ENCODE results near the gene ITPKC.

ITPKC gene

DNA sequence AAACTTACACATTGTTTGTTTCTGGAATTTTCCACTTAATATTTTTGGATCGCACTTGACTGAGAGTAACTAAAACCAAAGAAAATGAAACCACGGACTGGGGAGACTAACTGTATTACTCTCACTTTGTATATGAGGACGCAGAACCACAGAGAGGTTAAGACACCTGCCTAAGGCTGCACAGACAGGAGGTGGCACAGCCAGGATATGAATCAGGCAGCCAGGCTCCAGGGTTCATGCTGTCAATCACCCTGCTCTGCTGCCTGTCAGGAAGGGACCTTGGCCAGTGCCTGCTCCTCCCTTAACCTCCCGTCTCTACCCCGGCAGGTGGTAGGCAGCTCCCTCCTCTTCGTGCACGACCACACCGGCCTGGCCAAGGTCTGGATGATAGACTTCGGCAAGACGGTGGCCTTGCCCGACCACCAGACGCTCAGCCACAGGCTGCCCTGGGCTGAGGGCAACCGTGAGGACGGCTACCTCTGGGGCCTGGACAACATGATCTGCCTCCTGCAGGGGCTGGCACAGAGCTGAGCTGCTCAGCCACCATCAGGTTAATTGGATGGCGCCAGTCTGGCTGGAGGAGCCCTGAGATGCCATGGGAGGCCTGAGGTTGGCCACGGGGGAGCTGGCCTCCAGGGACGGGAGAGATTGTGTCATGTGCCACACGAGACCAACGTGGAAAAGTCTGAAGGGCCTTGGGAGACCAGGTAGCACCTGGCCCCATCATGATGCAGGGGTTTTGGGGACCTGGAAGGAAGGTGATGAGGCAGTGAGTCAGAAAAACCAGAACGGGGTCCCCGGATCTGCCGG, 22.3 kb downstream of the ITPKC start:
- H4K8ac ChIP-seq (ENCODE audit: low read depth, low read length) = no peak overlapping the region
- H2BK120ac ChIP-seq (ENCODE audit: insufficient read depth, low read length, poor library complexity) = no peak overlapping the region
- no peak overlapping the region for H2AFZ ChIP-seq (ENCODE audit: insufficient read depth, low read length, poor library complexity)
- H3K14ac ChIP-seq (ENCODE audit: low read length) = no peak overlapping the region
- H2BK12ac ChIP-seq (ENCODE audit: low read length) = no peak overlapping the region
- H3K4me2 ChIP-seq (ENCODE audit: low read length) = no peak overlapping the region
- peaks cover 2 to 3% of the 10 kb centered on the region in 2 experiments for H3K4me1 ChIP-seq (ENCODE audit: control insufficient read depth in 1 of 2, insufficient read depth in 2 of 2, low read length in 2 of 2)
- no peak for DNase-seq
- H4K91ac ChIP-seq (ENCODE audit: low read depth, low read length) = no peak overlapping the region
- no peaks in the 10 kb centered on the region for H3K79me1 ChIP-seq (ENCODE audit: low read length)
- H3K9ac ChIP-seq (ENCODE audit: low read length) = no peak overlapping the region
- no peak overlapping the region for H3K27ac ChIP-seq (ENCODE audit: low read depth, low read length)
- H3K4ac ChIP-seq (ENCODE audit: low read depth, low read length) = no peak overlapping the region
- H3K23ac ChIP-seq (ENCODE audit: low read length) = no peak overlapping the region
- H4K12ac ChIP-seq (ENCODE audit: low read depth, low read length) = no peak overlapping the region
- no peak overlapping the region for H3K4me3 ChIP-seq (ENCODE audit: low read depth, low read length)
- no peak overlapping the region for H3K18ac ChIP-seq (ENCODE audit: low read length)
- no peak overlapping the region for H2BK5ac ChIP-seq (ENCODE audit: low read depth, low read length, poor library complexity)
- H3K79me2 ChIP-seq (ENCODE audit: control insufficient read depth, insufficient read depth, low read length, poor library complexity) = no peaks in the 10 kb centered on the region
- no peak overlapping the region for H2AK5ac ChIP-seq (ENCODE audit: low read length)
- no peaks in the 10 kb centered on the region for H3K9me3 ChIP-seq (ENCODE audit: insufficient read depth, low read depth, low read length)
- H3K36me3 ChIP-seq (ENCODE audit: control insufficient read depth in 1 of 2, insufficient read depth in 2 of 2, low read length in 2 of 2) = peaks cover 52 to 56% of the 10 kb centered on the region in 2 experiments
- no CpG with 5 or more reads among the region's 22 CpGs for WGBS (ENCODE audit: extremely low coverage, insufficient coverage, insufficient read length)
- H3K27me3 ChIP-seq (ENCODE audit: insufficient read depth, low read length) = no peaks in the 10 kb centered on the region

DNA sequence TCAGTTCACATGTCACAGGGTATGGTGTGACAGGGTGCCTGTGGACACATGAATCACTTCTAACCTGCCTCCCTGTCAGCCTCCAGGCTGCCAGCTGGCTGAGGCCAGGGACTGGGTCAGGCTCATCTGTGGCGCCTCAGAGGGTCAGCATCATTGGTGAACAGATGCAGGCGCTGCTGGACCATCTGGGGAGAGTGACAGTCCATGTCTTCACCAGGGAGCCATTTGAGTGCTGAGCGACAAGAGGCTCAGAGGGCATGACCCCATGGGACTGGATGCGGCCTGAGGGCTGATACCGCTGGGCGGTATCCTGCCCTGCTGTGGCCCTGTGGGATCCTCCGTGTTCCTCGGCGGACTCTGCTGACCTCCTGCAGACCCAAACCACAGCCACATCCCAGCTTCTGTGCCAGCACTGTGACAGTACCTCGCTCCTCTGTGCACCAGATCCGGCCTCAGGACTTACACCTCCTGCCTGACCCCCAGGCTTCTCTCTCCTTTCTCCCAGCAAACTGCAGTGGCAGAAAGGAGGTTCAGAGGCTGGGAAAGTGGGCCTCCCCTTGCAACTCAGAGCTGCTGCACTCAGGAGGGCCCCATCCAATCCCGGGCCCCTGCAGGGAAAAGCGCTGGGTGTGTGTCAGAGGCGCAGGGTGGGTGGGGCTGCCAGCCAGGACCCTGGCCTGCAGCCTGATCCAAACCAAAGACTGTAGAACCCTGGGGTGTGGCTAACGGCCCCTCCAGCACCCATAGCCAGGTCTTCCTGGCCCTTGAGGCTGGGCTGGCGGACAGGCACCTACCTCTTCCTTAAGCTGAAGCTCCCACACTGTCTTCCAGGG, 23.2 kb downstream of the ITPKC start:
- H3K4me2 ChIP-seq (ENCODE audit: low read length) = no peak overlapping the region
- H3K79me1 ChIP-seq (ENCODE audit: low read length) = peaks cover 2% of the 10 kb centered on the region
- DNase-seq = no peak
- H4K8ac ChIP-seq (ENCODE audit: low read depth, low read length) = no peak overlapping the region
- H3K36me3 ChIP-seq (ENCODE audit: control insufficient read depth in 1 of 2, insufficient read depth in 2 of 2, low read length in 2 of 2) = peaks cover 43 to 49% of the 10 kb centered on the region in 2 experiments
- H3K27ac ChIP-seq (ENCODE audit: low read depth, low read length) = no peak overlapping the region
- H2BK120ac ChIP-seq (ENCODE audit: insufficient read depth, low read length, poor library complexity) = no peak overlapping the region
- H3K9me3 ChIP-seq (ENCODE audit: insufficient read depth, low read depth, low read length) = no peaks in the 10 kb centered on the region
- no peak overlapping the region for H3K18ac ChIP-seq (ENCODE audit: low read length)
- no peak overlapping the region for H2BK5ac ChIP-seq (ENCODE audit: low read depth, low read length, poor library complexity)
- H3K23ac ChIP-seq (ENCODE audit: low read length) = no peak overlapping the region
- no CpG with 5 or more reads among the region's 16 CpGs for WGBS (ENCODE audit: extremely low coverage, insufficient coverage, insufficient read length)
- H3K79me2 ChIP-seq (ENCODE audit: control insufficient read depth, insufficient read depth, low read length, poor library complexity) = no peaks in the 10 kb centered on the region
- H3K27me3 ChIP-seq (ENCODE audit: insufficient read depth, low read length) = no peaks in the 10 kb centered on the region
- H3K4me1 ChIP-seq (ENCODE audit: control insufficient read depth in 1 of 2, insufficient read depth in 2 of 2, low read length in 2 of 2) = peaks cover 10 to 12% of the 10 kb centered on the region in 2 experiments
- H3K9ac ChIP-seq (ENCODE audit: low read length) = no peak overlapping the region
- H3K4ac ChIP-seq (ENCODE audit: low read depth, low read length) = no peak overlapping the region
- no peak overlapping the region for H2AK5ac ChIP-seq (ENCODE audit: low read length)
- no peak overlapping the region for H3K4me3 ChIP-seq (ENCODE audit: low read depth, low read length)
- H3K14ac ChIP-seq (ENCODE audit: low read length) = no peak overlapping the region
- no peak overlapping the region for H4K91ac ChIP-seq (ENCODE audit: low read depth, low read length)
- no peak overlapping the region for H2BK12ac ChIP-seq (ENCODE audit: low read length)
- no peak overlapping the region for H2AFZ ChIP-seq (ENCODE audit: insufficient read depth, low read length, poor library complexity)
- no peak overlapping the region for H4K12ac ChIP-seq (ENCODE audit: low read depth, low read length)

DNA sequence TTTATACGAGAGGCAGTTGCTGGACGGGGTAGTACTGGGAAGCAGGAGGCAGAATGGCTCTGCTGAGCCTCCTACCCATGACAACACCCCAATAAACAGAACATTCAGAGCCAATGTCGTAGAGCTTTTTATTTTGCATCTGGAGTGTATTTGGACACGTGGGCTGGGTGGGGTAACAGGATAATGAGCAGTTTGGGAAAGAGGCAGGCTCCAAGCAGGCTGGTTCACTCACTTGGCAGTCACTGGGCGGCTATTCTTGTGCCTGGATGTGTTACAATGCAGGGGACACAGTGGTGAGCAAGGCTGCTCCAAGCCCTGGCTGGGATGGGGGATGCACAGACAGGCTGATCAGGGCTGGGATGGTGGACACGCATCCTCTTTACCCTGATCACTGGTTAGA, 23.8 kb downstream of the ITPKC start:
- peaks cover 4% of the 10 kb centered on the region for H3K79me1 ChIP-seq (ENCODE audit: low read length)
- no peaks in the 10 kb centered on the region for H3K27me3 ChIP-seq (ENCODE audit: insufficient read depth, low read length)
- no peak overlapping the region for H3K18ac ChIP-seq (ENCODE audit: low read length)
- no peak overlapping the region for H3K27ac ChIP-seq (ENCODE audit: low read depth, low read length)
- H3K14ac ChIP-seq (ENCODE audit: low read length) = no peak overlapping the region
- H2AFZ ChIP-seq (ENCODE audit: insufficient read depth, low read length, poor library complexity) = no peak overlapping the region
- no peak overlapping the region for H3K4me3 ChIP-seq (ENCODE audit: low read depth, low read length)
- H3K36me3 ChIP-seq (ENCODE audit: control insufficient read depth in 1 of 2, insufficient read depth in 2 of 2, low read length in 2 of 2) = peaks cover 37 to 42% of the 10 kb centered on the region in 2 experiments
- no peak overlapping the region for H2BK5ac ChIP-seq (ENCODE audit: low read depth, low read length, poor library complexity)
- no peaks in the 10 kb centered on the region for H3K9me3 ChIP-seq (ENCODE audit: insufficient read depth, low read depth, low read length)
- H4K8ac ChIP-seq (ENCODE audit: low read depth, low read length) = no peak overlapping the region
- H4K12ac ChIP-seq (ENCODE audit: low read depth, low read length) = no peak overlapping the region
- no peak for DNase-seq
- H2BK120ac ChIP-seq (ENCODE audit: insufficient read depth, low read length, poor library complexity) = no peak overlapping the region
- H4K91ac ChIP-seq (ENCODE audit: low read depth, low read length) = no peak overlapping the region
- no peak overlapping the region for H2AK5ac ChIP-seq (ENCODE audit: low read length)
- no peak overlapping the region for H2BK12ac ChIP-seq (ENCODE audit: low read length)
- H3K9ac ChIP-seq (ENCODE audit: low read length) = no peak overlapping the region
- no peak overlapping the region for H3K4ac ChIP-seq (ENCODE audit: low read depth, low read length)
- no CpG with 5 or more reads among the region's 6 CpGs for WGBS (ENCODE audit: extremely low coverage, insufficient coverage, insufficient read length)
- no peaks in the 10 kb centered on the region for H3K79me2 ChIP-seq (ENCODE audit: control insufficient read depth, insufficient read depth, low read length, poor library complexity)
- no peak overlapping the region for H3K23ac ChIP-seq (ENCODE audit: low read length)
- H3K4me2 ChIP-seq (ENCODE audit: low read length) = no peak overlapping the region
- H3K4me1 ChIP-seq (ENCODE audit: control insufficient read depth in 1 of 2, insufficient read depth in 2 of 2, low read length in 2 of 2) = peaks cover 12 to 17% of the 10 kb centered on the region in 2 experiments

DNA sequence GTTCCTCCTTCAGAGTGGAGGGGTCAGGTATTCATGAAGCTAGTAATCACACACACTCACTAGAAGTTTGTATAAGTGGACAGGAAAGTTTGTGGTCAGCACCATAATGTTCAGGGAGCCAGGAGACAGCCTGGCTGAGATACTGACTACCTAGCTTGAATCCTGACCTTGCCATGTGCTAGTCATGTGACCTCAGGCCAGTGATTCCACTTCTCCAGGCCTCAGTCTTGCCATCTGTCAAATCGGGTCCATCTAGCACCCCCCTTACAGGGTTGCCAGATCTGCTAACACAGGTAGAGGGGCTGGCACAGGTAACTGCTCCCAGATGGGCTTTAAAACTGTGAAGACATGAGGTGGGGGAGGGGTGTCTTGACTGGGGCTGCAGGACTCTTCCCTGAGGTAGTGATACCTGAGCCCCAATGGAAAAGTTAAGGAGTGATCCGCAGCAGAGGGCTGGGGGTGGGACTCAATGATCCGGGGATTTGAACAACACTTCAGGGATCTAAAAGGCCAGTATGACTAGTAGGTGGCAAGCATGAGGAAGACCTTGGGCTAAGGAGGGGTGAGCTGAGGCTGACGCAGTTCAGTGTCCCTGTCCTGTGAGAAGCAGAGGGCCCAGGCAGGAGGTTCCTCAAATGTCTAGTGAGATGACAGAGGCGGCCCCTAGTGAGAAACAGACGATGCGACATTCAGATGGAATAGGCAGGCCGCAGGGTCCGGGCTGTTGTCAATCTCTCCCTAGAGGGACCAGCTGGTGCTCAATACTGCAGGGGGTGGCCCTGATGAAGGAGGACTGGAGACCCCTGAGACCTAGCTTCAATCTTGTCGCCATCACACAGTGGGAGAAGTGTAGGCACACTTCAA, 24.8 kb downstream of the ITPKC start:
- H2BK5ac ChIP-seq (ENCODE audit: low read depth, low read length, poor library complexity) = no peak overlapping the region
- no peak overlapping the region for H2AFZ ChIP-seq (ENCODE audit: insufficient read depth, low read length, poor library complexity)
- no peak overlapping the region for H3K18ac ChIP-seq (ENCODE audit: low read length)
- H3K4ac ChIP-seq (ENCODE audit: low read depth, low read length) = no peak overlapping the region
- H3K79me2 ChIP-seq (ENCODE audit: control insufficient read depth, insufficient read depth, low read length, poor library complexity) = no peaks in the 10 kb centered on the region
- no CpG with 5 or more reads among the region's 10 CpGs for WGBS (ENCODE audit: extremely low coverage, insufficient coverage, insufficient read length)
- peaks cover 12 to 17% of the 10 kb centered on the region in 2 experiments for H3K4me1 ChIP-seq (ENCODE audit: control insufficient read depth in 1 of 2, insufficient read depth in 2 of 2, low read length in 2 of 2)
- no peak overlapping the region for H3K14ac ChIP-seq (ENCODE audit: low read length)
- H3K9me3 ChIP-seq (ENCODE audit: insufficient read depth, low read depth, low read length) = no peaks in the 10 kb centered on the region
- H3K9ac ChIP-seq (ENCODE audit: low read length) = no peak overlapping the region
- no peak for DNase-seq
- H4K12ac ChIP-seq (ENCODE audit: low read depth, low read length) = no peak overlapping the region
- no peak overlapping the region for H2BK120ac ChIP-seq (ENCODE audit: insufficient read depth, low read length, poor library complexity)
- no peak overlapping the region for H3K23ac ChIP-seq (ENCODE audit: low read length)
- H2AK5ac ChIP-seq (ENCODE audit: low read length) = no peak overlapping the region
- no peak overlapping the region for H2BK12ac ChIP-seq (ENCODE audit: low read length)
- H4K91ac ChIP-seq (ENCODE audit: low read depth, low read length) = no peak overlapping the region
- H3K79me1 ChIP-seq (ENCODE audit: low read length) = peaks cover 4% of the 10 kb centered on the region
- H3K4me2 ChIP-seq (ENCODE audit: low read length) = no peak overlapping the region
- no peak overlapping the region for H4K8ac ChIP-seq (ENCODE audit: low read depth, low read length)
- H3K27me3 ChIP-seq (ENCODE audit: insufficient read depth, low read length) = no peaks in the 10 kb centered on the region
- H3K27ac ChIP-seq (ENCODE audit: low read depth, low read length) = no peak overlapping the region
- no peak overlapping the region for H3K4me3 ChIP-seq (ENCODE audit: low read depth, low read length)
- peaks cover 30 to 35% of the 10 kb centered on the region in 2 experiments for H3K36me3 ChIP-seq (ENCODE audit: control insufficient read depth in 1 of 2, insufficient read depth in 2 of 2, low read length in 2 of 2)
